Measurements from ENCODE around the gene GRIP2.

The GRIP2 gene

DNA sequence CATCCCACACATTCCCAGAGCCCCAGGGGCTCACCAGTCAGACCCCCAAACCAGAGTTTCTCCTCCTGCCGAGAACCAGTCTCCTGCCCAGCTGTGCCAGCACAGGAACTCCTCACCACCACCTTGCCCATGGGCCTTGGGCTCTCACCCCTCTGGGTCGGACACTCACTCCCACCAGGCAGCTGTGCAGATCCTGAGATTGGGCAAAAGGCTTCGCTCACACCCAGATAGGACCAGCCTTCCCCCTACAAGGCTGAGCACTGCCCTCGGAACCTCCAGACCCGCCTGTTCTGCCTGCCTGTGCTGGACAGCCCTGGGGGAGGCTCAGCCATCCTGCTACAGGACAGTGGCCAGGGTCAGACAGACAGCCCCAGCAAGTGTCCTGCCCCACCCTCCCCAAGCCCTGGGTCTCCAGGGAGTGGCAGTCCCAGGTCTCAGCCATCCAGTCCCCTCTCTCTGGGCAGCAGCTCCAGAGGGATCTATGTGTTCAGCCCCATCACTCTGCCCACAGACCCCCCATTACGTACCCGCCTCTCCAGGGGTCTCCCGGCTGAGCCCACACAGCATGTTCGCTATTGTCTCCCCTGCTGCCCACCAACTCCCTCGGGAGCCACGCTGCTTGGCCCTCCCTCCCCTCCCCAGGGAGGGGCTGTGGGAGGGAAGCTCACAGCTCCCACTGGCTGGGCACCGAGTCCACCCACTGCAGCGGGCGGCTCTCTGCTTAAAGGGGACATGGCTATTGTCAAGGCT, at the start of gene GRIP2:
Gene GRIP2, minus strand, starts transcription at position 601 of the 750 bp plus-strand sequence. Its CDS starts 34 bp downstream, at position 567.
- no peak for DNase-seq (ENCODE audit: low read depth in 2 of 3, low spot score in 1 of 3)

DNA sequence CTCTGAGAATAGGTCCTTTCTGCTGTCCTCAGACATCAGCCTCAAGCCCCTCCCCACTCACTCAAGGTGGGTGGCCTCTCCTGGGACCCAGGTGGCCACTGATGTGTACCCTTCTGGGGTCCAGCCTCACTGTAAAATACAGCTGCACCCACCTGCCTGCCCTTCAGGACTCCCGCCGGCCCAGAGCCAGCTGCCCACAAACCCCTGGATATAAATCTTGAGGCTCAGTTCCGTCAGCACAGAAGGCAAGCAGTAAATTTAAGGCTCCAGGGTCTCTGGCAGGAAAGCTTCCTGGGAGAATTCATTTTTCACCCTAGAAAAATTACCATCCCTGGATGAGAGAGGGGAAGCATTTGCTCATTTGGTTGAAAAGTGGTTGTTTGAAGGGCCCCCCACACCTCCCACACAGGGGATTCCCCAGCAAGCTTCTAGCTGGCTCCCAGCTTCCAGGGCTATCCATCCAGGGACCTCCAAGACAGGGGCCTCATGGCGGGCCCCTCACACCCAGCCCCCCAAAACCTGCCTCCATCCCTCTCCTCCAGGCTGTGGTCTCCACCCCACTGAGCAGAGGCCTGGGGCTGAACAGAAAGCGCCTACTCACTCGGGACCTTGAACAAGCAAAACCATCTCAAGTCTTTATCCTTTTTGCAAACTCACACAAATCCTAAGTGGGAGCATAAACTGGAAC, 48.4 kb upstream of the GRIP2 start:
- no peak for DNase-seq (ENCODE audit: low read depth in 2 of 3, low spot score in 1 of 3)

DNA sequence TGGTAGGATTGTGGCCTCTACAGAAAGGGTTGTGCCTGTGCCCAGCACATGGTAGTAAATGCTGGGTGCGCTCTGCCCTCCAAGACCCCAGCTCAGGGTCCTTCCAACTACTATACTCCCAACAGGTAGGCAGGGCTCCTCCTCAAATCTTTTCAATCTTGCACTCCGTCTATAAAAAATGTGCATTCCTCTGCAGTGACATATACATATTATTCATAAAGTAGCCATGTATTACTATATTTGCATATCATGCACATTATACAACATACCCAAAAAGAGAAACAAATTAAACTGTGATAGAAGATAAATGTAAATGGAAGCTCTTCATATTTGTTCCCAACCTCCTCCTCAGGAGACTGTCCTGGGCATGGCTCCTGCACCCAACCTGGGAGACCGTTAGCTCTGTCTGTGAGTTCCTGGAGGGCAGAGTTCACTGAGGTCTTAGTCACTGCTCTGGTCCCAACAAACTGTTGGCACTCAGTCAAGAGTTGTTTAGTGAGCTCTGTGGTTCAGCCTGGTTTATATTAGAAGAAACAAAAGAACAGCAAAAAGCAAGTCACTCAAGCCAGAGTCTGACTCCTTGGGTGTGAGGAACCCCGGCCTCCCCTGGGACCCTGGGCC, 47.7 kb upstream of the GRIP2 start:
- no peak for DNase-seq (ENCODE audit: low read depth in 2 of 3, low spot score in 1 of 3)

DNA sequence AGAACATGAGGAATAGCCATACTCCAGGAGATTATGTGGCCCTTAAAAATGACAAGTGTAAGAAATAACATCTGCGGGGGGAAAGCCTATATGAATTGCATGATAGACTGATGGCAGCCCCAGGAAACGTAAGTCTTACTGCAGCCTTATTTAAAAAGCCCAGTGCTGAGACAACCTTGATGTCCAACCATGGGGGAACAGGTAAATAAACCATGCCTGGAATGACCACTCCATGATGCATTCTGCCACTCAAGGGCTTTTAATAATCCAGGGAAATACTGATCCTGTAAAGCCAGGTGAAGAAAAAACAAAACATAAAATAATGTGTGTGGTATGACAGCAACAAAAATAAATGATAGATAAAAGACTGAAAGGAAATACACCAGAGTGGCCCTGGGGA, 46.5 kb upstream of the GRIP2 start:
- DNase-seq (ENCODE audit: low read depth in 2 of 3, low spot score in 1 of 3): no peak

- DNase-seq (ENCODE audit: low read depth in 2 of 3, low spot score in 1 of 3): no peak
Observed at GRCh38 chr3:14583548-14584091, 43.5 kb upstream of the GRIP2 start.

- DNase-seq (ENCODE audit: low read depth in 2 of 3, low spot score in 1 of 3): no peak
Observed at GRCh38 chr3:14582045-14582410, 41.9 kb upstream of the GRIP2 start.

GRCh38 chr3:14581334-14582044, 41.3 kb upstream of the GRIP2 start:
- DNase-seq (ENCODE audit: low read depth in 2 of 3, low spot score in 1 of 3): no peak

GRCh38 chr3:14577897-14578296, 37.8 kb upstream of the GRIP2 start:
- no peak for DNase-seq (ENCODE audit: low read depth in 2 of 3, low spot score in 1 of 3)

DNA sequence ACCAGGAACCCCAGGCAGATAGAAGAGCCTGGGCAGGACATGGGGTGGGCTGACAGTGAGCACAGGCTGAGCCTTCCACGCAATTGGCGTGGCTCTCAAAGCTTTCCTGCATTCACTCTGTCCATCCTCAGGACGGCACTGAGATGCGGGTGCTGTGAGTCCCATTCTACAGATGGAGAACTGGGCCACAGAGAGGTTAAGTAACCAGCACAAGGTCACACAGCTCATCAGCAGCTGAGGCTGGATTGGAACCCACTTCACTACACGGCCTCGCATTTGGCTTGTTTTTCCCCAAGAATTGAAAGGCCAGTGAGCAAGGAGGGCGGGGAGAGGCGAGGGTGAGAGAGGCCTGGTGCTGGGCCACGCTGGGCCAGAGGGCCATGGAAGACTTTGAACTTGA, 36.0 kb upstream of the GRIP2 start:
- DNase-seq (ENCODE audit: low read depth in 2 of 3, low spot score in 1 of 3): no peak

- DNase-seq (ENCODE audit: low read depth in 2 of 3, low spot score in 1 of 3): no peak
Observed at GRCh38 chr3:14574183-14574582, 34.0 kb upstream of the GRIP2 start.

GRCh38 chr3:14573706-14574105, 33.6 kb upstream of the GRIP2 start:
- DNase-seq (ENCODE audit: low read depth in 2 of 3, low spot score in 1 of 3): no peak

DNA sequence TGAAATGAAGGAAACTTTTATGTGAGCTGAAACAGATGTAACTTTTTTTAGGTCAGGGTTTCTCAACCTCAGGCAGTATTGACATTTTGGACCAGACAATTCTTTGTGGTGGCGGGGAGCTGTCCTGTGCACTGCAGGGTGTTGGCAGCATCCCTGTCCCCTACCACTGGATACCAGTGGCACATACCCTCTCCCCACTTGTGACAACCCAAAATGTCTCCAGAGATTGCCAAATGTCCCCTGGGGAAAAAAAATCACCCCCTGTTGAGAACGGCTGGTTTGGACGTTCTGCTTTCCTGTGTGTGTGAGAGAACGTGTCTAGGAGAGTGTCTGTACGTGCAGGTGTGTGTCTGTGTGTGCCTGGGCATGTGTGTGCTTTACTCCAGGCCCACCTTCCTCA, 30.7 kb upstream of the GRIP2 start:
- no peak for DNase-seq (ENCODE audit: low read depth in 2 of 3, low spot score in 1 of 3)

GRCh38 chr3:14570089-14570488, 29.9 kb upstream of the GRIP2 start:
- DNase-seq (ENCODE audit: low read depth in 2 of 3, low spot score in 1 of 3): no peak

DNA sequence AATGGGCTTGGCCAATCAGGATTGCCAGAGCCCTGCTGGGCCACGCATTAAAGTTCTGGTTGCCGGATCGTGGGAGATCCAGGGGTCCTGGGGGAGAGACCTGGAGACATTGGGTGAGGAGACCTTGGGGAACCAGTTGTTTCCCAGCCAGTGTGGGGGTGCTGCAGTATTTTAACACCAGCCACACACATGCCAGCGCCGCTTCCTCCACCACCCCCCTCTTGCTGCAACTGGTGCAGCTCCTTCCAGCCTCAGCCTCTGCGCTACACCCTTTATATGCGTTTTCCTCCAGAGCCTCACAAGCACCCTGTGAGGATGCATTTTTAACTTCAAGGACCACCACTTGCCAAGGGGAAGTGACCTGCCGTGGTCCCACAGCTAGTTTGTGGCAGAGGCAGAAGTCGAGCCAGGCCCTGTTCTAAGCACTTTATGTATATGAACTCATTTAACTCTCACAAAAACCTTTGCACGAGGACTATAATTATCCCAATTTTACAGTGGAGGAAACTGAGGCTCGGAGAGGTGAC, 29.4 kb upstream of the GRIP2 start:
- DNase-seq (ENCODE audit: low read depth in 2 of 3, low spot score in 1 of 3): no peak

GRCh38 chr3:14568269-14568668, 28.1 kb upstream of the GRIP2 start:
- DNase-seq (ENCODE audit: low read depth in 2 of 3, low spot score in 1 of 3): no peak

GRCh38 chr3:14566812-14567211, 26.7 kb upstream of the GRIP2 start:
- DNase-seq (ENCODE audit: low read depth in 2 of 3, low spot score in 1 of 3): no peak

DNA sequence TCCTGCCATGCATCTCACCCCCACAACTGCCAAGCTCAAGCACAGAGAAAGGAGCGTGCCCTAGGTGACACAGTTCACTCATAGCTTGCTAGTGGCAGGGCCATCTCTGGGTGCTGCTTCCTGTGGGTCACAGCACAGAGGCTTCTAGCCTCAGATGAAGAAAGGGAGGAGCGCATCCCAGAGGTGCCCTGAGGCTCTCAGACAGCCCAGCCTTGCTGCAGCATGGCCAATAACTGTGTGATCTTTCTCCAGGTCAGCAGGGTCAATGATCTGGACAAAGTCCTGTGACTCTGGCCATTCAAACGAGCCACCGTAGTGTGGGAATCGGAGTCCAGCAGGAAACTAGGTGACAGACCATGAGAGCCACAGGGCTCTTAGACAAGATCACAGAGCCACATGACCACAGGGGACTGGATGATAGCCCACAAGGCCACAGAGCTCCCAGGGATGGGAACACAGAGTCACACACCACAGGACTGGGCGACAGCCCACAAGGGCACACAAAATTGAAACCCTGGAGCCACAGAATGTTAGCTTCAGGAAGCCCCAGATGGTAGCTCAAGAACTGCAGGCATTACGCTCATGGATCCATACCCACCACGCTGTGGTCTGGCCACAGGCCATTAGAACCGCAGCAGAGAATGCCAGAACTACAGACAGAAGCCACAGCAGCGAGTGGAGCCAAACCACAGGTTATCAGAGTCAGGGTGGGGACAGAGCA, 25.9 kb upstream of the GRIP2 start:
- no peak for DNase-seq (ENCODE audit: low read depth in 2 of 3, low spot score in 1 of 3)

DNA sequence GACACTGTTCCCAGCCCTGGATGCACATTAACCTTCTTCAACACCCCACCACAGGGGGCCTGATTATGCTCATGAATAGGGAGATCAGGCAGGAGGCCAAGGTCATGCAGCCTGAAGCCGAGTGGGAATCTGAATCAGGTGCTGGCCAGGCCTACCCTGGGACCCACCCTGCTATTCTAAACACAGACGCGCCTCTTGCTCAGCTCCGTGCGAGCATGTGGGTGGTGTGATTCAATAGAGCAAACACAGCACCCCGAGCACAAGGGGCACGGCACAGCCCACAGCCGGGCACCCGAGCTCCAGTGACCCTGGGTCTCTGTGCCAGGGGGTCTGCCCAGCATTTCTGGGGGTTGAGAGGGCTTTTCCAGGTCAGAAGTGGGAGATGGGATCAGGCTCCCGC, 24.6 kb upstream of the GRIP2 start:
- DNase-seq (ENCODE audit: low read depth in 2 of 3, low spot score in 1 of 3): no peak

GRCh38 chr3:14563946-14564539, 23.9 kb upstream of the GRIP2 start:
- DNase-seq (ENCODE audit: low read depth in 2 of 3, low spot score in 1 of 3): no peak

All from stimulated activated CD4-positive, alpha-beta T cell treated with anti-CD3 and anti-CD28 coated beads, Interleukin-12 subunit alpha, Interleukin-12 subunit beta, amount 100 ng/mL, for 48 hours (primary cell).